ENCODE data around the gene GPR68.

Gene GPR68

GRCh38 chr14:91252871-91253794 is 8.6 kb upstream of the GPR68 start (continued):
- no peak for TF ChIP-seq ZNF48 (tag by site-specific recombination; IDR thresholded peaks at IDR 0.05)
- TF ChIP-seq KLF16 (tag by site-specific recombination; IDR thresholded peaks at IDR 0.05): no peak
- TF ChIP-seq ZNF391 (tag by site-specific recombination; IDR thresholded peaks at IDR 0.05; ENCODE audit: borderline replicate concordance, low read depth): no peak
- no peak for TF ChIP-seq ZNF785 (tag by site-specific recombination; IDR thresholded peaks at IDR 0.05)
- TF ChIP-seq, protein P1, sequence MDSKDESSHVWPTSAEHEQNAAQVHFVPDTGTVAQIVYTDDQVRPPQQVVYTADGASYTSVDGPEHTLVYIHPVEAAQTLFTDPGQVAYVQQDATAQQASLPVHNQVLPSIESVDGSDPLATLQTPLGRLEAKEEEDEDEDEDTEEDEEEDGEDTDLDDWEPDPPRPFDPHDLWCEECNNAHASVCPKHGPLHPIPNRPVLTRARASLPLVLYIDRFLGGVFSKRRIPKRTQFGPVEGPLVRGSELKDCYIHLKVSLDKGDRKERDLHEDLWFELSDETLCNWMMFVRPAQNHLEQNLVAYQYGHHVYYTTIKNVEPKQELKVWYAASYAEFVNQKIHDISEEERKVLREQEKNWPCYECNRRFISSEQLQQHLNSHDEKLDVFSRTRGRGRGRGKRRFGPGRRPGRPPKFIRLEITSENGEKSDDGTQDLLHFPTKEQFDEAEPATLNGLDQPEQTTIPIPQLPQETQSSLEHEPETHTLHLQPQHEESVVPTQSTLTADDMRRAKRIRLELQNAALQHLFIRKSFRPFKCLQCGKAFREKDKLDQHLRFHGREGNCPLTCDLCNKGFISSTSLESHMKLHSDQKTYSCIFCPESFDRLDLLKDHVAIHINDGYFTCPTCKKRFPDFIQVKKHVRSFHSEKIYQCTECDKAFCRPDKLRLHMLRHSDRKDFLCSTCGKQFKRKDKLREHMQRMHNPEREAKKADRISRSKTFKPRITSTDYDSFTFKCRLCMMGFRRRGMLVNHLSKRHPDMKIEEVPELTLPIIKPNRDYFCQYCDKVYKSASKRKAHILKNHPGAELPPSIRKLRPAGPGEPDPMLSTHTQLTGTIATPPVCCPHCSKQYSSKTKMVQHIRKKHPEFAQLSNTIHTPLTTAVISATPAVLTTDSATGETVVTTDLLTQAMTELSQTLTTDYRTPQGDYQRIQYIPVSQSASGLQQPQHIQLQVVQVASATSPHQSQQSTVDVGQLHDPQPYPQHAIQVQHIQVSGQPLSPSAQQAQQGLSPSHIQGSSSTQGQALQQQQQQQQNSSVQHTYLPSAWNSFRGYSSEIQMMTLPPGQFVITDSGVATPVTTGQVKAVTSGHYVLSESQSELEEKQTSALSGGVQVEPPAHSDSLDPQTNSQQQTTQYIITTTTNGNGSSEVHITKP (tag by site-specific recombination; IDR thresholded peaks at IDR 0.05): no peak
- TF ChIP-seq IKZF3 (tag by site-specific recombination; IDR thresholded peaks at IDR 0.05): no peak
- 0 out of 2 replicates have a peak, but pooled peaks have one; percentile 23 for TF ChIP-seq KLF8 (tag by site-specific recombination; IDR thresholded peaks at IDR 0.05)
- TF ChIP-seq, protein P2, sequence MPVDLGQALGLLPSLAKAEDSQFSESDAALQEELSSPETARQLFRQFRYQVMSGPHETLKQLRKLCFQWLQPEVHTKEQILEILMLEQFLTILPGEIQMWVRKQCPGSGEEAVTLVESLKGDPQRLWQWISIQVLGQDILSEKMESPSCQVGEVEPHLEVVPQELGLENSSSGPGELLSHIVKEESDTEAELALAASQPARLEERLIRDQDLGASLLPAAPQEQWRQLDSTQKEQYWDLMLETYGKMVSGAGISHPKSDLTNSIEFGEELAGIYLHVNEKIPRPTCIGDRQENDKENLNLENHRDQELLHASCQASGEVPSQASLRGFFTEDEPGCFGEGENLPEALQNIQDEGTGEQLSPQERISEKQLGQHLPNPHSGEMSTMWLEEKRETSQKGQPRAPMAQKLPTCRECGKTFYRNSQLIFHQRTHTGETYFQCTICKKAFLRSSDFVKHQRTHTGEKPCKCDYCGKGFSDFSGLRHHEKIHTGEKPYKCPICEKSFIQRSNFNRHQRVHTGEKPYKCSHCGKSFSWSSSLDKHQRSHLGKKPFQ (tag by site-specific recombination; IDR thresholded peaks at IDR 0.05): no peak
- no peak for TF ChIP-seq PRDM2 (tag by site-specific recombination; IDR thresholded peaks at IDR 0.05; ENCODE audit: borderline replicate concordance)
- no peak for TF ChIP-seq ZNF768 (tag by site-specific recombination; IDR thresholded peaks at IDR 0.05)
- TF ChIP-seq ZNF140 (tag by site-specific recombination; IDR thresholded peaks at IDR 0.05): no peak
- peak; percentile 27 for TF ChIP-seq ZNF335 (tag by site-specific recombination; conservative IDR thresholded peaks at IDR 0.05)
- TF ChIP-seq, protein P3, sequence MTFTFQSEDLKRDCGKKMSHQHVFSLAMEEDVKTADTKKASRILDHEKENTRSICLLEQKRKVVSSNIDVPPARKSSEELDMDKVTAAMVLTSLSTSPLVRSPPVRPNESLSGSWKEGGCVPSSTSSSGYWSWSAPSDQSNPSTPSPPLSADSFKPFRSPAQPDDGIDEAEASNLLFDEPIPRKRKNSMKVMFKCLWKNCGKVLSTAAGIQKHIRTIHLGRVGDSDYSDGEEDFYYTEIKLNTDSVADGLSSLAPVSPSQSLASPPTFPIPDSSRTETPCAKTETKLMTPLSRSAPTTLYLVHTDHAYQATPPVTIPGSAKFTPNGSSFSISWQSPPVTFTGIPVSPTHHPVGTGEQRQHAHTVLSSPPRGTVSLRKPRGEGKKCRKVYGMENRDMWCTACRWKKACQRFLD (tag by site-specific recombination; IDR thresholded peaks at IDR 0.05): no peak
- TF ChIP-seq SETDB1 (IDR thresholded peaks at IDR 0.05; ENCODE audit: insufficient read length, low read length): no peak
- no peak for TF ChIP-seq ZXDB (tag by site-specific recombination; IDR thresholded peaks at IDR 0.05)
- peak; percentile 83 for TF ChIP-seq GLIS2 (tag by site-specific recombination; IDR thresholded peaks at IDR 0.05)
- no peak for TF ChIP-seq ZNF639 (tag by site-specific recombination; IDR thresholded peaks at IDR 0.05)
- TF ChIP-seq ZNF366 (tag by site-specific recombination; conservative IDR thresholded peaks at IDR 0.05): no peak
- no peak for TF ChIP-seq WT1 (tag by site-specific recombination; IDR thresholded peaks at IDR 0.05)
- TF ChIP-seq ZNF677 (tag by site-specific recombination; IDR thresholded peaks at IDR 0.05): no peak
- no peak for TF ChIP-seq ZNF114 (tag by site-specific recombination; IDR thresholded peaks at IDR 0.05)
- TF ChIP-seq ZNF202 (tag by site-specific recombination; IDR thresholded peaks at IDR 0.05; ENCODE audit: borderline replicate concordance): no peak
- TF ChIP-seq, protein P4, sequence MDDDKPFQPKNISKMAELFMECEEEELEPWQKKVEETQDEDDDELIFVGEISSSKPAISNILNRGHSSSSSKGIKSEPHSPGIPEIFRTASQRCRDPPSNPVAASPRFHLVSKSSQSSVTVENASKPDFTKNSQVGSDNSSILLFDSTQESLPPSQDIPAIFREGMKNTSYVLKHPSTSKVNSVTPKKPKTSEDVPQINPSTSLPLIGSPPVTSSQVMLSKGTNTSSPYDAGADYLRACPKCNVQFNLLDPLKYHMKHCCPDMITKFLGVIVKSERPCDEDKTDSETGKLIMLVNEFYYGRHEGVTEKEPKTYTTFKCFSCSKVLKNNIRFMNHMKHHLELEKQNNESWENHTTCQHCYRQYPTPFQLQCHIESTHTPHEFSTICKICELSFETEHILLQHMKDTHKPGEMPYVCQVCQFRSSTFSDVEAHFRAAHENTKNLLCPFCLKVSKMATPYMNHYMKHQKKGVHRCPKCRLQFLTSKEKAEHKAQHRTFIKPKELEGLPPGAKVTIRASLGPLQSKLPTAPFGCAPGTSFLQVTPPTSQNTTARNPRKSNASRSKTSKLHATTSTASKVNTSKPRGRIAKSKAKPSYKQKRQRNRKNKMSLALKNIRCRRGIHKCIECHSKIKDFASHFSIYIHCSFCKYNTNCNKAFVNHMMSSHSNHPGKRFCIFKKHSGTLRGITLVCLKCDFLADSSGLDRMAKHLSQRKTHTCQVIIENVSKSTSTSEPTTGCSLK (tag by site-specific recombination; IDR thresholded peaks at IDR 0.05): no peak
